ENCODE measurements around the gene HSPB9. TPM values are rescaled to one million over a fixed set of nuclear protein-coding genes. Genes with fewer than 3 reads are reported as not detected.
A peak's percentile ranks its signal among the peaks of the same experiment; 100 is the strongest.

The HSPB9 gene
- total and polyA plus RNA-seq, 9 of the 15 experiments (the other 6 are each of a cell fraction or from before 2014, with no cell fraction given), result 0.04 to 0.16 (median 0.08) TPM; not detected in 3

GRCh38 chr17:42090964-42091790 lies 31.4 kb upstream of the HSPB9 start (continued):
- TF ChIP-seq SP1 (CRISPR knock-in tag; IDR thresholded peaks at IDR 0.05) (peak; percentile 39; the same call in 1 of the 2 replicates), CEBPB (tag; IDR thresholded peaks at IDR 0.05) (no peak), ARID2 (IDR thresholded peaks at IDR 0.05) (no peak), FOXA1 (IDR thresholded peaks at IDR 0.05; ENCODE audit: borderline replicate concordance) (no peak), ARHGAP35 (IDR thresholded peaks at IDR 0.05; ENCODE audit: partially characterized antibody) (no peak), FOXA3 (CRISPR knock-in tag; conservative IDR thresholded peaks at IDR 0.05 in 1 of 2, IDR thresholded peaks at IDR 0.05 in 1 of 2) (no peak), EP300 (IDR thresholded peaks at IDR 0.05; ENCODE audit: low read length) (no peak), PREB (CRISPR knock-in tag; IDR thresholded peaks at IDR 0.05) (no peak), SOX6 (IDR thresholded peaks at IDR 0.05) (no peak), ZNF398 (CRISPR knock-in tag; IDR thresholded peaks at IDR 0.05) (no peak), LCOR (CRISPR knock-in tag; IDR thresholded peaks at IDR 0.05) (no peak), NONO (IDR thresholded peaks at IDR 0.05; ENCODE audit: low read depth in 2 of 2, low read length in 1 of 2) (no peak), RAD51 (IDR thresholded peaks at IDR 0.05; ENCODE audit: borderline replicate concordance, low read depth) (no peak), MAZ (CRISPR knock-in tag; conservative IDR thresholded peaks at IDR 0.05 in 1 of 2, IDR thresholded peaks at IDR 0.05 in 1 of 2) (0 out of 4 replicates have a peak, but pooled peaks of 1 of the 2 experiments have one; percentile 22), AFF1 (IDR thresholded peaks at IDR 0.05; ENCODE audit: low read depth in 1 of 2, partially characterized antibody in 2 of 2) (no peak), ZNF79 (CRISPR knock-in tag; IDR thresholded peaks at IDR 0.05; ENCODE audit: low read depth) (no peak), TFAP4 (CRISPR knock-in tag; IDR thresholded peaks at IDR 0.05; ENCODE audit: borderline replicate concordance) (peak; percentile 33; the same call in 1 of the 2 replicates)
- TF ChIP-seq, protein P1, sequence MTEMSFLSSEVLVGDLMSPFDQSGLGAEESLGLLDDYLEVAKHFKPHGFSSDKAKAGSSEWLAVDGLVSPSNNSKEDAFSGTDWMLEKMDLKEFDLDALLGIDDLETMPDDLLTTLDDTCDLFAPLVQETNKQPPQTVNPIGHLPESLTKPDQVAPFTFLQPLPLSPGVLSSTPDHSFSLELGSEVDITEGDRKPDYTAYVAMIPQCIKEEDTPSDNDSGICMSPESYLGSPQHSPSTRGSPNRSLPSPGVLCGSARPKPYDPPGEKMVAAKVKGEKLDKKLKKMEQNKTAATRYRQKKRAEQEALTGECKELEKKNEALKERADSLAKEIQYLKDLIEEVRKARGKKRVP (CRISPR knock-in tag; IDR thresholded peaks at IDR 0.05), result no peak
